Measurements from ENCODE around the gene DTX1. TPM values are rescaled to one million over a fixed set of nuclear protein-coding genes. Genes with fewer than 3 reads are reported as not detected.

DTX1 gene
- total and polyA plus RNA-seq, 2 donors (not counting 3 experiments of a cell fraction or from before 2014, with no cell fraction given), result 0.06 to 0.22 TPM

GRCh38 chr12:113101751-113102150, 45.2 kb downstream of the DTX1 start:
- POLR2A ChIA-PET, result no interaction called here
- DNase-seq (ENCODE audit: low read depth, low spot score), result no peak
- H3K27ac ChIP-seq (ENCODE audit: insufficient read depth, low read depth, low read length), result no peak overlapping the region
- H3K9me3 ChIP-seq (replicated peaks; ENCODE audit: control insufficient read depth, insufficient read depth, low read length), result no peaks in the 10 kb centered on the region
- H2AFZ ChIP-seq (ENCODE audit: low read depth, low read length), result no peak overlapping the region
- H3K4me1 ChIP-seq (ENCODE audit: control insufficient read depth, extremely low read depth, insufficient read depth, low read length), result no peaks in the 10 kb centered on the region
- dilution Hi-C loops (cut with MboI; ENCODE audit: extremely low pct_ligation_motif_present, low sequenced_read_pairs) (no loop called here), intact Hi-C loops (cut with micrococcal nuclease) (no loop called here)
- no peaks in the 10 kb centered on the region for H3K79me2 ChIP-seq (ENCODE audit: control insufficient read depth, insufficient read depth, low read length)
- no peaks in the 10 kb centered on the region for H3K9me1 ChIP-seq (replicated peaks; ENCODE audit: control insufficient read depth, extremely low read depth, insufficient read depth, low read length)
- no peak overlapping the region for H3K9ac ChIP-seq (replicated peaks; ENCODE audit: extremely low read depth, insufficient read depth, low read length)
- no peak overlapping the region for H3K4me3 ChIP-seq (replicated peaks in 1 of 3; ENCODE audit: insufficient read depth in 1 of 3, low read depth in 1 of 3, low read length in 3 of 3)
- FAIRE-seq, result no peak
- no peak overlapping the region for H3K4me2 ChIP-seq (ENCODE audit: insufficient read depth, low read length)
- H4K20me1 ChIP-seq (replicated peaks; ENCODE audit: control insufficient read depth, extremely low read depth, insufficient read depth, low read length), result no peaks in the 10 kb centered on the region
- H3K27me3 ChIP-seq (ENCODE audit: control insufficient read depth in 2 of 2, insufficient read depth in 2 of 2, low read length in 2 of 2), result peaks cover 0 to 2% of the 10 kb centered on the region in 2 experiments
- TF ChIP-seq CTCF (IDR thresholded peaks at IDR 0.05; ENCODE audit: extremely low read depth in 1 of 2, insufficient read depth in 1 of 2, low read depth in 1 of 2, low read length in 2 of 2), result no peak
- TF ChIP-seq GATA2 (IDR thresholded peaks at IDR 0.05; ENCODE audit: insufficient read depth, insufficient read length, low read depth, low read length), result no peak
- TF ChIP-seq JUN (IDR thresholded peaks at IDR 0.05; ENCODE audit: borderline replicate concordance, insufficient read depth, insufficient read length, low read depth), result no peak
- TF ChIP-seq POLR2AphosphoS5 (IDR thresholded peaks at IDR 0.05; ENCODE audit: insufficient read depth, low read depth, low read length), result no peak
- no peak for TF ChIP-seq EZH2 (IDR thresholded peaks at IDR 0.05; ENCODE audit: borderline replicate concordance, low read depth, low read length, severe bottlenecking)
- TF ChIP-seq MYC (IDR thresholded peaks at IDR 0.05; ENCODE audit: low read depth, low read length), result no peak
- TF ChIP-seq POLR2A (IDR thresholded peaks at IDR 0.05; ENCODE audit: low read depth, low read length), result no peak
- TF ChIP-seq MAX (IDR thresholded peaks at IDR 0.05; ENCODE audit: insufficient read depth, insufficient read length), result no peak
- no peak for TF ChIP-seq FOS (IDR thresholded peaks at IDR 0.05; ENCODE audit: borderline replicate concordance, insufficient read depth, low read length)
- H3K36me3 ChIP-seq (ENCODE audit: control insufficient read depth in 2 of 2, extremely low read depth in 1 of 2, insufficient read depth in 2 of 2, low read length in 2 of 2), result no peaks in the 10 kb centered on the region
- no TSS peak for BruUV-seq (replicated peaks)
- CTCF ChIA-PET, result interaction anchor here (7.1 kb wide), 1 partner anchor 109 kb away, joined by 99 read pairs; no protein-coding TSS in a partner anchor
